ENCODE results near the gene ABCD3. TPM values are rescaled to one million over a fixed set of nuclear protein-coding genes. Genes with fewer than 3 reads are reported as not detected.
A peak's percentile ranks its signal among the peaks of the same experiment; 100 is the strongest.
"Not testable (repeated sequence)": the region's sequence is repeated elsewhere in the genome, so short reads cannot be mapped to it uniquely, and the experiment has no call there.

The ABCD3 gene
- total RNA-seq, 4 donors from 2014 or later = 37.2 to 88.3 (median 58.1) TPM

DNA sequence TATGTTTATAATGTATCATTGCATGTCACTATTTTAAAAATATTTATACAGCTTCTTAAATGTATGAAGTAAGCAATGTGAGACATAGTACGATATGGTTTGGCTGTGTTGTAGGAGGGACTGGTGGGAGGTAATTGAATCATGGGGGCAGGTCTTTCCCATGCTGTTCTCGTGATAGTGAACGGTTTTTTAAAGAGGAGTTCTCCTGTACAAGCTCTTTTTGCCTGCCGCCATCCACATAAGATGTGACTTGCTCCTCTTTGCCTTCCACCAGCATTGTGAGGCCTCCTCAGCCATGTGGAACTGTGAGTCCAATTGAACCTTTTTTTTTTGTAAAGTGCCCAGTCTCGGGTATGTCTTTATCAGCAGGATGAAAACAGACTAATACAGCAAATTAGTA lies 10.3 kb downstream of the ABCD3 start:
- in situ Hi-C loops (cut with MboI; ENCODE audit: low pct_ligation_motif_present in 1 of 4, low pct_unique_long_range_greater_than_20kb in 1 of 4, low sequenced_read_pairs in 3 of 4) = no loop called here
- Histone ChIP-seq H3K4me3 (no peak overlapping the region), H3K4me1 (peaks cover 0 to 66% (median 32%) of the 10 kb centered on the region in 4 donors), H3K36me3 (no peaks in the 10 kb centered on the region), H3K27me3 (no peaks in the 10 kb centered on the region), H3K27ac (peak overlapping the region; percentile 61 to 75 (median 63)), H3K9me3 (no peaks in the 10 kb centered on the region)
- intact Hi-C loops (cut with DNase I; ENCODE audit: low total_unique reads) = no loop called here
- DNase-seq = no peak
- TF ChIP-seq, protein P1, sequence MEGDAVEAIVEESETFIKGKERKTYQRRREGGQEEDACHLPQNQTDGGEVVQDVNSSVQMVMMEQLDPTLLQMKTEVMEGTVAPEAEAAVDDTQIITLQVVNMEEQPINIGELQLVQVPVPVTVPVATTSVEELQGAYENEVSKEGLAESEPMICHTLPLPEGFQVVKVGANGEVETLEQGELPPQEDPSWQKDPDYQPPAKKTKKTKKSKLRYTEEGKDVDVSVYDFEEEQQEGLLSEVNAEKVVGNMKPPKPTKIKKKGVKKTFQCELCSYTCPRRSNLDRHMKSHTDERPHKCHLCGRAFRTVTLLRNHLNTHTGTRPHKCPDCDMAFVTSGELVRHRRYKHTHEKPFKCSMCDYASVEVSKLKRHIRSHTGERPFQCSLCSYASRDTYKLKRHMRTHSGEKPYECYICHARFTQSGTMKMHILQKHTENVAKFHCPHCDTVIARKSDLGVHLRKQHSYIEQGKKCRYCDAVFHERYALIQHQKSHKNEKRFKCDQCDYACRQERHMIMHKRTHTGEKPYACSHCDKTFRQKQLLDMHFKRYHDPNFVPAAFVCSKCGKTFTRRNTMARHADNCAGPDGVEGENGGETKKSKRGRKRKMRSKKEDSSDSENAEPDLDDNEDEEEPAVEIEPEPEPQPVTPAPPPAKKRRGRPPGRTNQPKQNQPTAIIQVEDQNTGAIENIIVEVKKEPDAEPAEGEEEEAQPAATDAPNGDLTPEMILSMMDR (IDR thresholded peaks at IDR 0.05) = no peak
- TF ChIP-seq POLR2AphosphoS5 (IDR thresholded peaks at IDR 0.05) = no peak
- TF ChIP-seq POLR2A (IDR thresholded peaks at IDR 0.05) = no peak
- TF ChIP-seq EP300 (IDR thresholded peaks at IDR 0.05; ENCODE audit: low read depth) = no peak
- 88 to 90% methylated on average over 3 to 5 of the region's 5 CpGs for WGBS, 2 donors (ENCODE audit: low coverage in 1 of 2)

DNA sequence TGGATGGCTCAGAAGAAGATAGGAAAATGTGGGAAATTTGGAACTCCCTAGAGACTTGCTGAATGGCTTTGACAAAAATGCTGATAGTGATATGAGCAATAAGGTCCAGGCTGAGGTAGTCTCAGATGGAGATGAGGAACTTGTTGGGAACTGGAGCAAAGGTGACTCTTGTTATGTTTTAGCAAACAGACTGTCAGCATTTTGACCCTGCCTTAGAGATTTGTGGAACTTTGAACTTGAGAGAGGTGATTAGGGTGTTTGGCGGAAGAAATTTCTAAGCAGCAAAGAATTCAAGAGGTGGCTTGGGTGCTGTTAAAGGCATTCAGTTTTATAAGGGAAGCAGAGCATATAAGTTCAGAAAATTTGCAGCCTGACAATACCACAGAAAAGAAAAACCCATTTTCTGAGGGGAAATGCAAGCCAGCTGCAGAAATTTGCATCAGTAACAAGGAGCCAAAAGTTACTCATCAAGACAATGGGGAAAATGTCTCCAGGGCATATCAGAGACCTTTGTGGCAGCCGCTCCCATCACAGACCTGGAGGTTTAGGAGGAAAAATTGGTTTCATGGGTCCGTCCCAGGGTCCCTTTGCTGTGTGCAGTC lies 10.8 kb downstream of the ABCD3 start:
- 85% methylated on average over 3 of the region's 3 CpGs; no CpG with 5 or more reads in 1 of the 2 donors for WGBS, 2 donors (ENCODE audit: low coverage in 1 of 2)
- H3K4me3 ChIP-seq; H3K36me3 ChIP-seq; in situ Hi-C loops (cut with MboI; ENCODE audit: low pct_ligation_motif_present in 1 of 4, low pct_unique_long_range_greater_than_20kb in 1 of 4, low sequenced_read_pairs in 3 of 4); intact Hi-C loops (cut with DNase I; ENCODE audit: low total_unique reads); H3K9me3 ChIP-seq; H3K27me3 ChIP-seq; DNase-seq: not testable (repeated sequence)
- peak overlapping the region; percentile 63 to 75 (median 68) for H3K27ac ChIP-seq
- peaks cover 0 to 60% (median 34%) of the 10 kb centered on the region in 4 donors for H3K4me1 ChIP-seq
- TF ChIP-seq POLR2AphosphoS5 (IDR thresholded peaks at IDR 0.05) = peak in 1 of 3 donors; percentile 26

DNA sequence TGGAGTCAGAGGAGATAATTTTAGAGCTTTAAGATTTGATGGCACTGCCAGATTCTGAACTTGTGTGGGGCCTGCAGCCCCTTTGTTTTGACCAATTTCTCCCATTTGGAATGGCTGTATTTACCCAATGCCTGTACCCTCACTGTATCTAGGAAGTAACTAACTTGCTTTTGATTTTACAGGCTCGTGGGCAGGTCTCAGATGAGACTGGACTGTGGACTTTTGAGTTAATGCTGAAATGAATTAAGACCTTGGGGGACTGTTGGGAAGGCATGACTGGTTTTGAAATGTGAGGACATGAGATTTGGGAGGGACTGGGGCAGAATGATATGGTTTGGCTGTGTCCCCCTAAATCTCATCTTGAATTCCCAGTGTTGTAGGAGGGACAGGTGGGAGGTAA lies 11.9 kb downstream of the ABCD3 start:
- not testable (repeated sequence) for H3K27me3 ChIP-seq
- peaks cover 0 to 57% (median 38%) of the 10 kb centered on the region in 4 donors for H3K4me1 ChIP-seq

DNA sequence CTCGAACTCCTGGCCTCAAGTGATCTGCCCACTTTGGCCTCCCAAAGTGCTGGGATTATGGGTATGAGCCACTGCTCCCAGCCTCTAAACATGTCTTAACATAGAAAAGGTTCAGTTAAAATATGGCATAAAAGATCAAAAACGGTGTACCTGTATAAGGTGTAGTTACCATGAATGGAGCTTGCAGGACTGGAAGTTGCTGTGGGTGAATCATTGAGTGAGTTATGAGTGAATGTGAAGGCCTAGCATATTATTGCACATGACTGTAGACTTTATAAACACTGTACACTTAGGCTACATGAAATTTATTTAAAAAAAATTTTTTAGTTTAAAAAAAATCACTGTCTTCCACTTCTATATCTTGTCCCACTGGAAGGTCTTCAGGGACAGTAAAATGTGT lies 15.7 kb downstream of the ABCD3 start:
- TF ChIP-seq, protein P1 (IDR thresholded peaks at IDR 0.05) = no peak
- TF ChIP-seq POLR2AphosphoS5 (IDR thresholded peaks at IDR 0.05) (no peak), POLR2A (IDR thresholded peaks at IDR 0.05) (no peak)
- H3K4me3 ChIP-seq = no peak overlapping the region
- WGBS, 2 donors (ENCODE audit: low coverage in 1 of 2) = 92 to 100% methylated on average over 2 of the region's 2 CpGs
- H3K4me1 ChIP-seq = peaks cover 0 to 40% (median 19%) of the 10 kb centered on the region in 4 donors
- H3K27ac ChIP-seq = peak overlapping the region in 2 of 4 donors; percentile 41 to 45
- no peaks in the 10 kb centered on the region for H3K36me3 ChIP-seq
- DNase-seq = no peak
- H3K9me3 ChIP-seq = no peaks in the 10 kb centered on the region
- no peaks in the 10 kb centered on the region for H3K27me3 ChIP-seq
- in situ Hi-C loops (cut with MboI; ENCODE audit: low pct_ligation_motif_present in 1 of 4, low pct_unique_long_range_greater_than_20kb in 1 of 4, low sequenced_read_pairs in 3 of 4) = no loop called here
- intact Hi-C loops (cut with DNase I; ENCODE audit: low total_unique reads) = no loop called here

More for the DNA sequence above, 11.9 kb downstream of the ABCD3 start:
- H3K36me3 ChIP-seq; DNase-seq; H3K9me3 ChIP-seq; H3K4me3 ChIP-seq; in situ Hi-C loops (cut with MboI; ENCODE audit: low pct_ligation_motif_present in 1 of 4, low pct_unique_long_range_greater_than_20kb in 1 of 4, low sequenced_read_pairs in 3 of 4); intact Hi-C loops (cut with DNase I; ENCODE audit: low total_unique reads): not testable (repeated sequence)
- peak overlapping the region; percentile 63 to 75 (median 68) for H3K27ac ChIP-seq
- 50 to 70% methylated on average over 1 of the region's 1 CpG for WGBS, 2 donors (ENCODE audit: low coverage in 1 of 2)

DNA sequence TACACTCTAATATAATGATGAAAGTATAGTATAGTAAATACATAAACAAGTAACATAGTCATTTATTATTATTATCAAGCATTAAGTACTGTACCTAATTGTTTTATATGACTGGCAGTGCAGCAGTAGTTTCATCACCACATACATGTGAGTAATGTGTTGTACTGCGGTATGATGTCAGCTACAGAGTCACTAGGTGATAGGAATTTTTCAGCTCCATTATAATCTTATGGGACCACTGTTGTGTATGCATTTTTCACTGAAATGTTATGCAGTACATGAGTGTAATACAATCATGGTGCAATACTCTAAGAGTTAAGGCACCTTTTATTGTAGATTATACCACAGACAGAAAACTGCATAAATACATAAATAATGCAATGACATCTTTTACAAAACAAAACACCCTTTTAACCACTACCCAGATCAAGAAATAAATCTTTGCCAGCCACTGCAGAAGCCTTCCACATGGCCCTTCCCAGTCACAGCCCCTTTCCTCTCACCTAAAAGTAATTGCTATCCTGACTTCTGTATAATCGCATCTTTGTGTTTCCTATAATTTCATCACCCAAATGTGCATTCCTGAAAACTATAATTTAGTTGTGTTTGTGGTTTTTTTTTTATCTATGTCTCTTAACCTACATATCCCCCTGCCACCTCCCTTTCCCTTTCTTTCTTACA lies 16.3 kb downstream of the ABCD3 start:
- no peak overlapping the region for H3K27ac ChIP-seq
- 99 to 100% methylated on average over 2 of the region's 2 CpGs for WGBS, 2 donors (ENCODE audit: low coverage in 1 of 2)
- in situ Hi-C loops (cut with MboI; ENCODE audit: low pct_ligation_motif_present in 1 of 4, low pct_unique_long_range_greater_than_20kb in 1 of 4, low sequenced_read_pairs in 3 of 4) (no loop called here), intact Hi-C loops (cut with DNase I; ENCODE audit: low total_unique reads) (no loop called here)
- H3K4me1 ChIP-seq = peaks cover 0 to 42% (median 23%) of the 10 kb centered on the region in 4 donors
- no peak for DNase-seq
- H3K9me3 ChIP-seq = no peaks in the 10 kb centered on the region
- H3K27me3 ChIP-seq = no peaks in the 10 kb centered on the region
- no peaks in the 10 kb centered on the region for H3K36me3 ChIP-seq
- TF ChIP-seq EP300 (IDR thresholded peaks at IDR 0.05; ENCODE audit: low read depth) (no peak), POLR2A (IDR thresholded peaks at IDR 0.05) (no peak), POLR2AphosphoS5 (IDR thresholded peaks at IDR 0.05) (no peak)
- TF ChIP-seq, protein P1 (IDR thresholded peaks at IDR 0.05) = no peak
- no peak overlapping the region for H3K4me3 ChIP-seq
